GM11168 (cell line): ENCODE data around the gene SOCS4.
"Not testable (repeated sequence)": the region's sequence is repeated elsewhere in the genome, so short reads cannot be mapped to it uniquely, and the experiment has no call there.

Source experiments
- in situ Hi-C: fragments of 300-500 bp; cut with MboI; formaldehyde crosslinking; loops from one replicate; pipeline ENCODE4 v1.12.0; 2022; ENCODE audit warnings: low sequenced_read_pairs; ENCODE audit not compliant: unreplicated experiment

Gene SOCS4, protein sequence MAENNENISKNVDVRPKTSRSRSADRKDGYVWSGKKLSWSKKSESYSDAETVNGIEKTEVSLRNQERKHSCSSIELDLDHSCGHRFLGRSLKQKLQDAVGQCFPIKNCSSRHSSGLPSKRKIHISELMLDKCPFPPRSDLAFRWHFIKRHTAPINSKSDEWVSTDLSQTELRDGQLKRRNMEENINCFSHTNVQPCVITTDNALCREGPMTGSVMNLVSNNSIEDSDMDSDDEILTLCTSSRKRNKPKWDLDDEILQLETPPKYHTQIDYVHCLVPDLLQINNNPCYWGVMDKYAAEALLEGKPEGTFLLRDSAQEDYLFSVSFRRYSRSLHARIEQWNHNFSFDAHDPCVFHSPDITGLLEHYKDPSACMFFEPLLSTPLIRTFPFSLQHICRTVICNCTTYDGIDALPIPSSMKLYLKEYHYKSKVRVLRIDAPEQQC

DNA sequence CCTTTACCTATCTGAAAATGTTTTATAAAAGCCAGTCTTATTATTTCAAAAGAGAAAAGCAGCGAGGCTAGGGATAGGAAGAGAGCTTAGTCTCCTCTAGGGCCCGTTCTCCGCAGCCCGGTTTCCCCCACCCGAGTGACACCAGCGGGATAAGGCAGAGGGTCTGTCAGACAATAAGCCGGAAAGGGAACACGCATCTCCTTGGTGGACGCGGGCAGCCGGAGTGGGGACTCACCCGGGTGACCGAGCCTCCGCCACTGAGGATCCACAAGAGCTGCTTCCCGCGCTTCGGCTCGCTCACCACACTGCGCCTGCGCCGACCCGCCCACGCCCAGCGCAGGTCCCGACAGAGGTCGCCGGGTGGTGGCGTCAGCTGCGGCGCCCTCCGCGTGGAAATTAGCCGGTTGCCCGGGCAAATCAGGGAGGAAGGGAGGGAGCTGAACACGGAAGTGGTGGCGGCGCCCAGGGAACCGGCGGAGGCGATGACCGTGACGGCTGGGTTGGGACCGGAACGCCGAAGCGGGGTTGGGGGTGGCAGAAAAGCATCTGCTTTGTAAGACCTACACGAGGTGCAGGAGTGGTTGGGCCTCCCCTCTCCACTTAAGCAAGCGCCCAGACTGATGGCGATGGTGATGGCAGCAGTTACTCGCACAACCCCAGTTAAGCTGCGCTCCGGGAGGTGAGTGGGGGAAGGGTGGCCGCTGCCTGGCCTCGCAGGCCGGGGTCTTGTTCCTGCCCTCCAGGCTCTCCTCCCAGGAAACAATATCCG is at the start of gene SOCS4, which contains the start of gene WDHD1:
SOCS4 (plus strand) TSS at position 444 of the 769 bp plus-strand sequence. CDS start 15,806 bp downstream, outside the sequence.
WDHD1 (minus strand) TSS at position 307 of the 769 bp plus-strand sequence. CDS start 312 bp downstream, outside the sequence.
- in situ Hi-C loops = no loop called here

DNA sequence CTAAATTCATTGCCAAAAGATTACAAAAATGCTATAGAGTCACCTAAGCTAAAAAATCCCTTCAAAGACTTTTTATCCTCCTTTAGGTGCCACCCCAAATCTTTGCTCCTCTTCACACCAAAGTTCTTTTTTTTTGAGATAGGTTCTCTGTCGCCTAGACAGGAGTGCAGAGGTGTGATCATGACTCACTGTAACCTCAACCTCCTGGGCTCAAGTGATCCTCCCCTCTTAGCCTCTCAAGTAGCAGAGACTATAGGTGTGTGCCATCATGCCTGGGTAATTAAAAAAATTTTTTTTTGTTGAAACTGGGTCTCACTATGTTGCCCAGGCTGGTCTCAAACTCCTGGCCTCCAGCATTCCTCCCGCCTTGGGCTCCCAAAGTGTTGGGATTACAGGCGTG is 48.0 kb upstream of the SOCS4 start:
- in situ Hi-C loops = no loop called here

DNA sequence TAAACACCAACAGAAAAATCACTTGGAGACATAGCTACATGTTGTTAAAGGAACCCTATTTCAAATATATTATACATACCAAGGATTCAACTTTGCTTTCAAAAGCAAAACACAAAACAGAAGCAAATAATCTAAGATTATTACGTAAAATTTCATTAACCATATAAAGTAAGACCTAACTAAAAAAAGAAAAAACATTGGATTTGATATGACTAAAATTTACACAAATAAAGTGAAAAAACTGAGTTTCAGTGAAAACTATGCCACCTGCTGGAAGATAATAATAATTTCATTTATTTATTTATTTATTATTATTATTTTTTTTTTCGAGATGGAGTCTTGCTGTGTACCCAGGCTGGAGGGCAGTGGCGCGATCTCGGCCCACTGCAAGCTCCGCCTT is 45.3 kb upstream of the SOCS4 start:
- in situ Hi-C loops = no loop called here

DNA sequence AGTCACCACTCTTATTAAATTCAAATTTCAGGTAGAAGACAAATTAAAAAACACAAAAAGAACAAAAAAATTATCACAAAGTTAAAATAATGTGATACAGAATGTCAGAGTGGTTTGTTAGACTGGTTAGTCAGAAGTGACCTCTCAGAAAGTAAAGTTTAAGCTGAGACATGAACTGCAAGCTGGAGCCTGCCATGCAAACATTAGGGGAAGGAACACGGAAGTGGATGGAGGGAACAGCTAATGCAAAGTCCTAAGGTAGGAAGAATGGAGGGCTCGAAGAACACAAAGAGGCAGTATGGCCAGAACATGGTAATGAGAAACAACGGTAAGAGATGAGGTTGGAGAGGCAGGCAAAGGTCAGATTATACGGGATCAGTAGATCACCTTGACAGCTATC is 41.9 kb upstream of the SOCS4 start:
- in situ Hi-C loops = no loop called here

DNA sequence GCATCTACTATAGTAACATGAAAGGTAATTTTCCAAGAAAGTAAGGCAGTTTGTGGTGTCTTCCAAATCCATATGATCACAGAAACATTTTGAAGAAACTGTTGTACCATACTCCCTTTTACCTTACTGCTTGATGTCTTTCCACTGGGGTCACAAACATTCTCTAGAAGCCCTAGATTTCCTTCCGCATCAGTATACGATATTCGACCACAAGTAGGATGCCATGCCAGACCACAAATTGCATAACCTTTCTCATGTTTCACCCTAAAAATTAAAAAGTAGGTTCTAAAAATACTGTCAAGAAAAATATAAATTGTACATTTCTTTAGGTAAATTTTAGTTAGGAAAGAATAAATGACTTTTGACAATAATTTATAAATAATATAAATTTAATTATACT is 26.7 kb upstream of the SOCS4 start:
- in situ Hi-C loops = no loop called here

DNA sequence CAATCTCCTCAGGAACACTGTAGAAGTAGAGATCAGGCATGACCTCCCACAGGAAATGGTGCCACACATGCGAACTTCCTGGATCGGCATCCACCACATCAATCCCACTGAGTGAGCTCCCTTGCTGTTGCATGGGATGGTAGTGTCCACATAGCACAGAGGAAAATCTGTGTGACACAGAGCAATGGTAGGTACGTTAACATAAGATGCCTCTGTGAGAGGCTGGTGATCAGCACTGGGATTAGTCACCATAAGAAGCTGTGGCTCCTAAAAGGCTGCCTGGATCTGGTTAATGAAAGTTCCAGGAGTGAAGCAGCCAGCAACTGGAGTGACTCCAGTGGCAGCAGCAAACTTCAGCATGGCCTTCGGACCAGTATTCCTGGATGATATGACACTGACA is 22.0 kb upstream of the SOCS4 start:
- in situ Hi-C loops = no loop called here

DNA sequence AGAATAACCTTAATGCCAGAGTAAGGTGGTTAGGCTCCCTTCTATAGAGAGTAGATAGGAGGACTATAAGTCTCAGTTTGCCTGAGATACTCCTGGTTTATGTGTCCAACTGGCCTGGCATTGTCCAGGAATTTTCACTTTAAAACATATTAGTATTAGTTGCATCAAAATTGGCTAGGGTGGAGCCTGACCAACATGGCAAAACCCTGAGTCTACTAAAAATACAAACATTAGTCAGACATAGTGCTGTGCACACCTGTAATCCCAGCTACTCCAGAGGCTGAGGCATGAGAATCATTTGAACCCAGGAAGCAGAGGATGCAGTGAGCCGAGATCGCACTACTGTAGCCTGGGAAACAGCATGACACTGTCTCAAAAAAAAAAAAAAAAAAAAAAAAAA is 12.0 kb upstream of the SOCS4 start:
- in situ Hi-C loops = no loop called here

DNA sequence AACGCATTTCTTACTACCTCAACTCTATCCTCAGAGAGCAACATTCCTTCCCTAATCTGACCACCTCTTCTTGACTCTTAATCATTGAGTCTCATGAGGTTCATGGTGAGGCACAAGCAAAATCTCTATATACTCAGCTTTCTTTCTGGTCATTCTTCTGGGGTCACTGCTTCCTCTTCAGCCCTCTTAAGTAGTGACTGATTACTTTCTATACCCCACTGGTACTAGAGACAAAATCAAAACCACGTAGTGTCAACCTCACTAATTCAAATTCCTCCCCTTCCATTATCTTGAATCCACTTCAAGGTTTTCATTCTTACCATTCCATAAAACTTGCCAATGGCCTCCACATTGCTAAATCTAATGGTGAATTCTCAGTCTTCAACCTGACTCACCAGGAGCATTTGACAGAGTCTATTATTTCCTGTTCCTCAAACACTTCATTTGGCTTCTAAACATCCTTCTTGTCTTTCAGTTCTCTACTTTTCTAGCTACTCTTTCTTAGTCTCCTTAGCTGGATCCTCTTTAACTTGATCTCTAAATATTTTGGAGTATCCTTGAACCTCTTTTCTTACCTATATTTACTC is 7.0 kb upstream of the SOCS4 start:
- in situ Hi-C loops = no loop called here

DNA sequence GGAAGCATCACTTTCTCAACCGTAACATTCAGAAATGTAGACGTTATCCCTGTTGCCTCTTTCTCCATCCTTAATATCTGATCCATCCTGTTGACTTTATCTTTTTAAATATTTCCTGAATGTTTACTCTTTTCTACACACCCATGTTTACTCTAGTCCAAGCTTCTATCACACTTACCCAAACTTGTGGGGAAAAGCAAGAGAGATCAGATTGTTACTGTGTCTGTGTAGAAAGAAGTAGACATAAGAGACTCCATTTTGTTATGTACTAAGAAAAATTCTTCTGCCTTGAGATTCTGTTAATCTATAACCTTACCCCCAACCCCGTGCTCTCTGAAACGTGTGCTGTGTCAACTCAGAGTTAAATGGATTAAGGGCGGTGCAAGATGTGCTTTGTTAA is 2.7 kb upstream of the SOCS4 start:
- in situ Hi-C loops = not testable (repeated sequence)

DNA sequence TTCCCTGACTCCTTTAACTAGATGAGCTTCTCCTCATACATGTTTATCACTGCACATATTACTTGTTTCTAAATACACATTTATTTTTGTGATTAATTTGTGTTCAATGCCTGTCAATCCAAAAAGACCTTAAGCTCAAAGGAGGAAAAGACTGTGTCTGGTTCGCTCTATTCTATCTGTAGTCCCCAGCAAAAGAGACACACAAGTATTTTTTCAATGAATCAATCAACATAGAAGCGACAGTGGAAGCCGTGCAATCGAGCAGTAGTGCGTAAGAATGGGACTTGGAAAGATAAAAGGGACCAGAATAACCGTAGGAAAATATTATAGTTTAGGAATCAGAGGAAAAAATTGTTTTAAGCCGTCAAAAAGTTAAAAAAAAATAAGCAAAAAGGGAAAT is 1.1 kb upstream of the SOCS4 start:
- in situ Hi-C loops = no loop called here

DNA sequence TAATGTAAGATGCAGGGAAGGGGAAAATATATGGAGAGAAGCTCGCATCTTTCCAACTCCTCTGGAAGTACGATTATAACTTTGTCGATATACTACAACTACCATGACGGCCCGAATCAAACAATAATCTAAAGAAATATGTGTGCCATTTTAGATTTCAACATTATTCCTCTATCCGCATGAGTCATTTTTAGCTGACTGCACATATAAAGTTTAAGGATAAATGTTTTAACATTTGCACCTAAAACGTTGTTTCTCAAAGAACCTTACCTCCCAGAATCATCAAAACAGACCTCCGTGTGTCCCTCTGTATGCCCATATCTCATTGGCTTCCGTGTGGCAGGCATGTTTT is 619 bp upstream of the SOCS4 start:
- in situ Hi-C loops = no loop called here

DNA sequence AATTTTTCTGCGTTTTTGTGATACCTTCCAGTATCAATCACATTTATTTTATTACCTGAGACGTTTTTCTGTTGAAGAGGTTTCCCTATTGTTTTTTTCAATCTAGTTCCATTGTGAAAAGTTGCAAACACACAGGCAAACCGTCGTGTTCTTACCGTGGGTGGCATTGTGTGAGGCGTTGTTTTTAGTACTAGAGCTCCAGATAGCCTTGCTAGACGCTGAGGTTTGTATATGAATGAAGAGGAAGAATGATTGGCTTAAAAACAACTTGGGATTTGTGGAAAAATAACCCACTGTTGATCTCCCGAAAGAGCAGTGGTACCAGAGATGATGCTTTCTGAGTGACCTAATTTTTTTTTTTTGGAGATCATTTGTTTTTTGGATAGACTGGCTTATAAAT is 1.0 kb downstream of the SOCS4 start:
- in situ Hi-C loops = no loop called here

DNA sequence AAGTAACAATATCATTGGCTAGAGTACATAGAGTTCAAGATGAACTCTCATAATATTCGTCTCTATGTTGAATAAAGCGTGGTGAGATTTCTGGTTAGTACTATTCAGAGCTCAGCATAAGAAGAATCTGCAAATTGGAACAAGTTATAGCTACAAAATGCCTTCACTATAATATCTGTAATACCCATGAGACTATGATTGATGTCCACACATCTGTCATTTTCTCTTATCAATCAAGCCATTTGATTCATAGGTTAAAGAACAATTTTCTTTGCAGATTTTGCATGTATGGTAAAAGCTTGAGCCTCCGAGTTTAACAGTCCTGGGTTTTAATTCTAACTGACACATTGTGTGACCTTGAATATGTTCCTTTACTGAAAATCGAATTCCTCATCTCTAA is 1.4 kb downstream of the SOCS4 start:
- in situ Hi-C loops = no loop called here

DNA sequence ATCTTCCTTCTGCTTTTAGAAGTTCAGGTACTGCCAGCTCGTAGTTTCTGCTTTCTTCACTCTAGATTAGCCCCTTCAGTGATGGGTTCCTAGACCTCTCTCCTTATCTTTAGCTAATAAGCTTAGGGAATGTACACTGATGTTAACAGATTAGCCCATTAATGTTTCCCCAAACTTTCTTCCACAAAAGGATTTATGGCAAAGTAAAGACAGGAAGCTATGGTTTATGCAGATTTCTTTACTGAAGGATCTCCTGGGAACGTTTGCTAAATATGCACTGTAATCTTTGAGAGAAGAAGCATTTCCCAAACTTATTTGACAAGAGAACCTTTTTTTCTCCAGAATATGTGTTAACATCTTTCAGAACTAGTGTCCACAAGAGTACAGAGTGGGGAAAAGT is 4.2 kb downstream of the SOCS4 start:
- in situ Hi-C loops = no loop called here

DNA sequence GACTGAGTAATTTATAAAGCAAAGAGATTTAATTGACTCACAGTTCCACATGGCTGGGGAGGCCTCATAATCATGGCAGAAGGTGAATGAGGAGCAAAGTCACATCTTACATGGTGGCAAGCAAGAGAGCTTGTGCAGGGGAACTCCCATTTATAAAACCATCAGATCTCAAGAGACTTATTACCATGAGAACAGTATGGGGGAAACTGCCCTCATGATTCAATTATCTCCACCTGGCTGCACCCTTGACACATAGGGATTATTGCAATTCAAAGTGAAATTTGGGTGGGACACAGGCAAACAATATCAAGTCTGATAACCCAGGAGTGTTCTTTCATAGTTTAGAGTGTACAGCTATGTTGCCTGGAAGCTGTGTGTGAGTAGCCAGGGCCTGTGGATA is 11.0 kb downstream of the SOCS4 start:
- in situ Hi-C loops = not testable (repeated sequence)

DNA sequence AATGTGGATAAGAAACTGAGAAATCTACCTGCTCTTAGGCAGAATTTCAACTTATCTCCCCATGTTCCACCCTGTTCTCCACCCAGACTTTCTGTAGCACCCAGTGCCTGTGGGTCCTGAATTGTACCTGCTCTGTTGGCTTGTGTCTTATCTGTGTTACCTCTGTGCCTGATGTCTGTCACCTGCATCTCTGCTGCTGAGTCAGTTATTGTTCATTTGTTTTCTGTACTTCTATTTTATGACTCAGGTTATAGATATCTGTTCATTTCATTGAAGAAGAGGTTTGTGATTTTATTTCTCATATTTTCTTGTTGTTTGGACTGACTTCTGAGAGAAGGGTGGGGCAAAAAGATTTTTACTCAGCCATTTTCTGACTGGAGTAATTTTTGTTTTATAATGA is 11.7 kb downstream of the SOCS4 start:
- in situ Hi-C loops = no loop called here

DNA sequence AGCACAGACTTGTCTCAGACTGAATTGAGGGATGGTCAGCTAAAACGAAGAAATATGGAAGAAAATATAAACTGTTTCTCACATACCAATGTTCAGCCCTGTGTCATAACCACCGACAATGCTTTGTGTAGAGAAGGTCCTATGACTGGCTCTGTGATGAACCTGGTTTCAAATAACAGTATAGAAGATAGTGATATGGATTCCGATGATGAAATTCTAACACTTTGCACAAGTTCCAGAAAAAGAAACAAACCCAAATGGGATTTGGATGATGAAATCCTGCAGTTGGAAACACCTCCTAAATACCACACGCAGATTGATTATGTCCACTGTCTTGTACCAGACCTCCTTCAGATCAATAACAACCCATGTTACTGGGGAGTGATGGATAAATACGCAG is 16.5 kb downstream of the SOCS4 start:
- in situ Hi-C loops = no loop called here

DNA sequence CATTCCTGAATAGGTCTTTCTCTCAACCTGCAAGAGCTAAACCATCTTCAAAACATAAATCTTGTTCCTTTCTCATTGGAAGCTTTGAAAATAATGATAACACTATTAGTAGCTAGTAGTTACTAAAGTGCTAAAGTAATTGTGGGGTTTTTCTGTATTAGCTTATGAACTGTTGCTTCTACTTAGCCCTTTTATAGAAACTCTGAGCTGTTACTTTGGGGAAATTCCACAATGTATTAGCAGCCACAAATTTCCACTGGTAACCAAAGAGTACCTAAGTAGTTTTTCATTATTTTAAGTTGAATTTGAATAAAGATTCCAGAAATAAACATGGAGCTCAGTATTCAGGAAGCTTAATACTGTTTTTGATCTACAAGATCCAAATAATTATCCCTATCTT is 18.1 kb downstream of the SOCS4 start:
- in situ Hi-C loops = no loop called here

DNA sequence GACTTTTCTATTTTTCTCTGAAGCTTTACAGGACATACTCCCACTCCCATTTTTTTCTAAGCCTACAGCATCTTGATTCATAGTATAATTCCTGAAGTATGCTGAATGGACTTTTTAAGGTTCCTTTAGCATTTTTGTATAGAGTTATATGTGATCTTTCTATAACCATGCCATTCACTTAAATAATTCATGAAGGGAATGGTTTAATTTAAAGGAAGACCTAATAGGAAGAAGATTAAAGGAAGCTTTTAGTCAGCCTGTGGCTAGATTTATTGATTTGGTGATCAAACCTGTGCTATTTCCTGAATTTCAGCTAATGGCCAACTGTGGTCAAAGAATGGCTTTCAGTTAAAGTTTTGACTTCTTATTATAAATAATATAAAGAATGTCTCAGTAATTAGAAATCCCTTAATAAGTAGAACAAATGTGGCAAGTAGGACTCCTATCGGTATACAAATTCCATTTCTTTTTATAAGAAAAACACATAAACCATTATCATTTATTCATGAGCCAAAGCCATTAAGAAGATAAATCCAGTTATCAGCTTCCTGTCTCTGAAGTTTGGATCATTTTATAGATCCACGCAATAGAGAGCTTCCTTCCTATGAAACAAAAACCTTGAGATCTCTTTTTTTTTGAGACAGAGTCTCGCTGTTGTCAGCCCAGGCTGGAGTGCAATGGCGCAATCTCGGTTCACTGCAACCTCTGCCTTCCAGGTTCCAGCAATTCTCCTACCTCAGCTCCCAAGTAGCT is 20.4 kb downstream of the SOCS4 start:
- in situ Hi-C loops = no loop called here

DNA sequence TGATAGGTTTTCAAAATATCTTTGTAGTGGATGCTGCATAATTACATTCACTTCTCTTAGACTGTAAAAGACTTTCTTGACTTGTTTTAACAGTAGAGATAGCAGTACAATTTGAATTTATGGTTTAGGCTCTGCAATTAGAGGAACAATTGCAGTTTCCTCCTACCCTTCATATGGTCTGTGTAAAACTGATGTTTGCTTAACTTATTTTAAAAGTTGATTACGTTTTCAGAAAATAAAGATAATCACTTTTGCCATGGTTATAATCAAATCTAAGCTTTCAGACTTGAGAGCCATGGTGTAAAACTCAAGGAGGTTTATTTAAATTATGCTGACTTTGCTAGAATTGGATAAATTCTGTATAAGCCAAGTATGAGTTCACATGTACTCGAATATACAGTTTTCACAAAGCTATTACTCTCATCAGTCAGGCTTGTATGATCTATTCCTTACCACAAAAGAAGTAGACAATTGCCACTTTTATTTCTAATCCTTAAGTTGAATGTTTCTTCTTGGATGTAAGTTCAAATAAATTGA is 21.9 kb downstream of the SOCS4 start:
- in situ Hi-C loops = no loop called here

DNA sequence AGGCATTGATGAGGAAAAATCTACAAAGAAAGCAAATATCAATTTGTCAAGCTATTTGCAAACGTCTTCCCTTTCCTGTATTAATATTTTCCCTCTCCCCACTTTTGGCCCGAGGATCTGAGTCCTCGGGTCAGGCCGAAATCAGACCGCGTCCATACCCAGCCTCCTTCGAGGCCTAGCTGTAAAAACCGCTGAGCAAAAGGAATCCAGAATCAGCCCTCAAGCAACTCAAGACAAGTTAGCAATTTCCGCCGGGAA is 24.1 kb downstream of the SOCS4 start:
- in situ Hi-C loops = no loop called here
